GDM1 (cell line): ENCODE measurements around the gene GYPB.
A peak's percentile ranks its signal among the peaks of the same experiment; 100 is the strongest.
"Not testable (repeated sequence)": the region's sequence is repeated elsewhere in the genome, so short reads cannot be mapped to it uniquely, and the experiment has no call there.

Experiments used
- DNase-seq: peaks from one replicate; lab custom pipeline; 2025; lab: John Stamatoyannopoulos, UW

Gene GYPB

DNA sequence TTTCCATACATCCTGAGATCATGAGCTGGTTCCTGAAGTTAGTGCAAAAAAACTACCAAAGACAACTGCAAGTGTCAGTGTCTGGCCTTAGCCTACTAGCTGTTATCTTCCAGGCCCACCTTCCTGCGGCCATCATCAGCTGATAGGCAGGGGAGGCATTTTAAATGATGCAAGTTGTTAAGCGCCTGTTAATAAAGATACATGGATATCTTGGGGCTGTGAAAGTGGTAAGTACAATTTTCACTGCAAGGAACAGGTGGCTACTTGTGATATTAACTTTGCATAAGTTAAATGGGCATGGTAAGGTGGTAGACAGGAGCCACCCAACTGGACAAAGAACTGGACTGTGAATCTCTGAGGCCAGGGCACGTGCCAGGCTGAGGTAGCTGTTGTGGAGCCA is at the start of gene GYPB:
Gene GYPB, minus strand, starts transcription at position 104 of the 400 bp plus-strand sequence. Its CDS starts 93 bp downstream, at position 11.
- not testable (repeated sequence) for DNase-seq

DNA sequence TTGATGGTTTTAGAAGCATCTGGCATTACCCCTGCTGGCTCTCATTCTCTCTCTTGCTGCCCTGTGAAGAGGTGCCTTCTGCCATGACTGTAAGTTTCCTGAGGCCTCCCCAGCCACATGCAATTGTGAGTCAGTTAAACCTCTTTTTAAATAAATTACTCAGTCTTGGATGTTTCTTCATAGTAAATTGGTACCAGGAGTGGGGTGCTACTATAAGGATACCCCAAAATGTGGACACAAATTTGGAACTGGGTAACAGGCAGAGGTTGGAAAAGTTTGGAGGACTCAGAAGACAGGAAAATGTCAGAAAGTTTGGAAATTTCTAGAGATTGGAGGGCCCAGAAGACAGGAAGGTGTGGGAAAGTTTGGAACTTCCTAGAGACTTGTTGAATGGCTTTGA is 42.4 kb upstream of the GYPB start:
- DNase-seq: not testable (repeated sequence)

DNA sequence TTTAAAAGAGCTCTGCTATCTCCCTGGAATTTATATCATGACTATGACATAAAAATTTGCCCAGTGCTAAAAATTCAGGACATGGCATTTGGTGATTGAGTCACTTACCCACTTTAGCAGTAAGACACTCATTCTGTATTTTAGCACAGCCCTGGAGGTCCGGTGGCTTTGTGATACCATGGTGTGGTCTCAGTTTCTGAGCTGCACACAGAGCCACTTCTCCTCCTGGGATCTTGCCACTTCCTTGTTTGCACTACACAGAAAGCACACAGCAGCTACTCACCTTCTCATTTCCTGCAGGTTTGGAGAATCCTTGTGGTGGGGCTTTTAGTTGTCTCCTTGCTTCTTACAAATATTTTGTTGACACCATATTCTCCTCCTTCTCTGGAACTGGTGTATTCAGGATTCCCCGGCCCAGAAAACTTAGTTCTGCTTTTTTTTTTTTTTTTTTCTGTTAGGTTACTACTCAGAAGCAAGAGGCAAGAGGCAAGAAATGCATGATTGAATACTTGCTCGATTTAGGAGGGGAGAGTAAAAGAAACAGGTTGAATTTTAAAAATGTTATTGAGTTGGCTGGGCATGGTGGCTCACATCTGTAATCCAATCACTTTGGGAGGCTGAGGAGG is 41.2 kb upstream of the GYPB start:
- DNase-seq: peak; percentile 64

DNA sequence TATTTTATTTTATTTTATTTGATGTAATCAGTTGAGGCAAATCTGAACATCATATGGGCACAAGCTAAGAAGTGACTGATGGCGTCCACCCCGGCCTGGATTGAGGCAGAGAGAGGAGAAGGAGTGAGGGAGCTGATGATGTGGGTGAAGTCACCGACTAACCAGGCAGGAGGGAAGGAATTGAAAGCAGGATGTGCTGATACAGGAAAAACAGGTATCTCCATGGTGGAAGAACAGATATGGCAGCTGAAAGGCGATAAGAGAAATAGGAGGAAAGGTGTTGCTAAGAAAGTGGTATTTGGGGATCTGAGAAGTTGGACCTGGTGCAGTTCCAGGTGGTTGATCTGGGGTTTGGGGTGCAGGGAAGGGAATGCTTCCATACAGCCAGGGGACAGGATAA is 37.6 kb upstream of the GYPB start:
- DNase-seq: no peak

DNA sequence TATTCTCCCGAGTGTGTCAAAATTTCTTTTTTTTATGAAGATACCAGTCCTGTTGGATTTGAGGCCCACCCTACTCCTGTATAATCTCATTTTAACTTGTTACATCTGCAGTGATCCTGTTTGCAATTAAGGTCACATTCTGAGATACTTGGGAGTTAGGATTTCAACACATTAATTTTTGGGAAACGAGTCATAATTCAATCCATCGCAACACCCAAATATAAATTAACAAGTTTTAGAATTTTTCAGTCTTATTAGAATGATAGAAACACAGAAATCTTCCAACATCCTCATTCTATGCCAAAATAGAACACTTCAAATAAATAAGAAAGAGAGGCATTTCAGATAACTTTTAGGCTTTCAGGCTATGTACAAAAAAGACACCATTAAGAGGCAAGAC is 36.2 kb upstream of the GYPB start:
- DNase-seq: not testable (repeated sequence)

DNA sequence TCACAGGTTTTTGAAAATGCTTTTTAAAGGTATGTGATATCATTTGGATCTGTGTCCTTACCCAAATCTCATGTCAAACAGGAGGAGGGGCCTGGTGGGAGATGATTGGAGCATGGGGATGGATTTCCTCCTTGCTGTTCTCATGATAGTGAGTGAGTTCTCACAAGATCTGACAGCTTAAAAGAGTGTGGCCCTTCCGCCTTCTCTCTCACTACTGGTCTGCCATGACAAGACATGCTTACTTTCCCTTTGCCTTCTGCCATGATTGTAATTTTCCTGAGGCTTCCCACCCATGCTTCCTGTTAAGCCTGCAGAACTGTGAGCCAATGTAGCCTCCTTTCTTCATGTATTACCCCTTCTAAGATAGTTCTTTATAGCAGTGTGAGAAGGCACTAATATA is 32.3 kb upstream of the GYPB start:
- not testable (repeated sequence) for DNase-seq

DNA sequence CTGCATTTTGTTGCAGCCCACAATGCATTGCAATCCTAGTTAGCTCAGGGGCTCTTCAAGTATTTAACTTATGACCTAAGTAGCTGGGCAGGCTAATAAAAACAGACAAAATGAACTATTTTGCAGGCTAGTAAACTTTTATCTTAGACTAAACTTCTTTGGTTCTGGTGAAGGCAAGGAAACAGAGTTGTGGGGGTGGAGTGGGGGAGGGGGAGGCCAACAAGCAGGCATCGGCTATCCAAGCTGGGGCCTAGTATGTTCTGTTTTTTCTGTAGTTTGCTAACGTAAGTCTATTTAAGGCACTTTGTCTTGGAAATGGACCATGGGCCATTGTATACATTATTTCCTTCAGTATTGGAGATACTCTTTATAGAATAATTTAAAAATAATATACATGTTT is 31.5 kb upstream of the GYPB start:
- DNase-seq: not testable (repeated sequence)

DNA sequence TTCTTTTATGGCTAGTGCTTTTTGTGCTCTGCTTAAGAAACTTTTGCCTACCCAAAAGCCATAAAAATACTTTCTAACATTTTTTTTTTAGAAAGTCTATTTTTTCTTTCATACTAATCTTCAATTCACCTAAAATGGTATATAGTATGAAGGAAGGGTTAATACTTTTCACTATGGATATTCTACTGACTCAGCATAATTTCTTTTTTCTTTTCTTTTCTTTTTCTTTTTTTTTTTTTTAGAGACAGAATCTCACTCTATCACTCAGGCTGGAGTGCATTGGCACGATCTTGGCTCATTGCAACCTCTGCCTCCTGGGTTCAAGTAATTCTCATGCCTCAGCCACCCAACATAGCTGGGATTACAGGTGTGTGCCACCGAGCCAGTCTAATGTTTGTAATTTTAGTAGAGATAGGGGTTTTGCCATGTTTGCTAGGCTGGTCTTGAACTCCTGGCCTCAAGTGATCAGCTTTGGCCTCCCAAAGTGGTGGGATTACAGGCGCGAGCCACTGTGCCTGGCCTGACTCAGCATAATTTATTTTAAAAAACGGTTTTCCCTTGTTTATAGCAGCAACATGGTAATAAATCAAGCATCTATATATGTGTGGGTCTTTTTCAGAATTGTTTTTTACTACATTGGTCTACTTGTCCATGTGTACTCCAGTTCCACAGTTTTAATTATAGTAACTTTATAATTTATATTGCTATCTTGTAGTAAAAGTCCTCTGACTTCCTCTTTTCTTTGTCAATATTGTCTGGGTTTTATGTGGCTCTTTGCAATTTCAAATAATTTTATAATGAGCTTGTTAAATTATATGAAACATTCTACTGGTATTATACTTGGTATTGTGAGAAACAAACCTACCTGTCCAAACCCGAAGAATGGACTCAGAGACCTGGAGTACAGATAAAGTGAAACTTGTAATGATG is 30.6 kb upstream of the GYPB start:
- not testable (repeated sequence) for DNase-seq

DNA sequence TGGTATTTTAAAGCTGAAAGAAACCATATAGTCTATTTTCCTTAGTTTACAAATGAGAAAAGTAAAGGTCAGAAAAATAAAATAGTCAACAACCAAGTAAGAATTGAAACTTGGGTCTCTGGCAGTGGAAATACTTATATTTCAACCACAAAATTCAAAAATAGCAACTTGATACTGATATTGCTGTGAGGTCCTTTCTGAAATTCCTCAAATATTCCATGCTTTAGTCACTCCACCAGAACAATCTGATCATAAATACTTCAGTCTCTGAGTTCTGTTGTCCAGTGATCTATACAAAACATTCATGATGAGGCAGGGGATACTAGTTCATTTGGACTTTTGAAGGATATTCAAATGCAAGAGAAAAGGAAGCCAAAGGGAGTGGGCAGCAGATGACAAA is 25.8 kb upstream of the GYPB start:
- DNase-seq: not testable (repeated sequence)

DNA sequence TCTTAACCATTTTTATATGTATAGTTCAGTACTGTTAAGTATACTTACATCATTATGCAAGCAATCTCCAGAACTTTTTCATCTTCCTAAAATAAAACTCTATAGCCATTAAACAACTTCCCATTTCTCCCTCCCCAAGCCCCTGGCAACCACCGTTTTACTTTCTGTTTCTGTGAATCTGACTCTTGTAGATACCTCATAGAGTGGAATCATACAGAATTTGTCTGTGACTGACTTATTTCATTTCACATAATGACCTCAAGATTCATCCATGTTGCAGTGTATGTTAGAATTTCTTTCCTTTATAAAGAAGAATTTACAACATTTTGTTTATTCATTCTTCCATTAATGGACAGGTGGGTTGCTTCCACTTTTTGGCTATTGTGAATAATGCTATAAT is 13.4 kb upstream of the GYPB start:
- not testable (repeated sequence) for DNase-seq

DNA sequence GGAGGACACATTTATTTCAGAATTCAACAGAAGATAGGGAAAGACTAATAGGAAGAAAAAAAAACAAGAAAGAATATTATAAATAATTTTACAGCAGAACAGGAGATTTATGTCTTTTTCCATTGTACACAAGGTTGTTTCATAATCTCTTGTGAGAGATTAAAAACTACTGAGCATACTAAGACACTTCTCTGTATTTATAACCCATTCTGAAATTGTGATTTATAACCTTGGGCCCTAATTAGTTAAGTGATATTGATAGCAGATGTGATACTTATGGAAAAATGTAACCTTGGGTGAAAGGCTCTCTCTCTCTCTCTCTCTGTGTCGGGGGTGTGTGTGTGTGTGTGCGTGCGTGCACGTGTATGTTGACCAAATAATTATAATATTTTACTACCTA is 12.7 kb upstream of the GYPB start:
- DNase-seq: not testable (repeated sequence)

DNA sequence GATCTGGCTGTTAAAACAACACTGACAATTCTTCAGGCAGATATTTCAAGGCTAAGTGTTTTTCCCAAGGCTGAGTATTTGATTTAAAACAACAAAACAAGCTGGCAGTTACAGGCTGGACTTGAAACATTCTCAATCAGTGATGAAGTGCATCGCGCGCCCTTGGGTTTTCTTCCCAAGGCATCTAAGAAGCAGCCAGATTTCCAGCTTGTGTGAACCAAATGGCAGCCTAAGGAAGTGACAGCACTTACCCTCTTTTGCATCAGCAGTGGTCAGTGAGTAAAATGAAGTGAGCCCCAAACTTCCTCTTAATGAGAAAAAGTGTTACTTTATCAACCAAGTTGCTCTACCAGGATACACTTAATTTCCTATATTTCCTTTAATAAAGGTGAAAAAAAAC is 12.2 kb upstream of the GYPB start:
- not testable (repeated sequence) for DNase-seq

DNA sequence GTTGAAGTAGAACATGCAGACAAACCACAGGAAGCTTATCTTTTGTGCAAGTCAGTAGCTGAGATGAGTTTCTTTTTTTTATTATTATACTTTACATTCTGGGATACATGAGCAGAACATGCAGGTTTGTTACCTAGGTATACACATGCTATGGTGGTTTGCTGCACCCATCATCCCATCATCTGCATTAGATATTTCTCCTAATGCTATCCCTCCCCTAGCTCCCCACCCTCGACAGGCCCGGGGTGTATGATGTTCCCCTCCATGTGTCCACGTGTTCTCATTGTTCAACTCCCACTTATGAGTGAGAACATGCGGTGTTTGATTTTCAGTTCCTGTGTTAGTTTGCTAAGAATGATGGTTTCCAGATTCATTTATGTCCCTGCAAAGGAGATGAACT is 11.5 kb upstream of the GYPB start:
- not testable (repeated sequence) for DNase-seq

DNA sequence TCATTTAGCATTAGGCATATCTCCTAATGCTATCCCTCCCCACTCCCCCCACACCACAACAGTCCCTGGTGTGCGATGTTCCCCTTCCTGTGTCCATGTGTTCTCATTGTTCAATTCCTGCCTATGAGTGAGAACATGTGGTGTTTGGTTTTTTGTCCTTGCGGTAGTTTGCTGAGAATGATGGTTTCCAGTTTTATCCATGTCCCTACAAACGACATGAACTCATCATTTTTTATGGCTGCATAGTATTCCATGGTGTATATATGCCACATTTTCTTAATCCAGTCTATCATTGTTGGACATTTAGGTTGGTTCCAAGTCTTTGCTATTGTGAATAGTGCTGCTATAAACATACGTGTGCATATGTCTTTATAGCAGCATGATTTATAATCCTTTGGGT is 7.5 kb upstream of the GYPB start:
- DNase-seq: not testable (repeated sequence)

DNA sequence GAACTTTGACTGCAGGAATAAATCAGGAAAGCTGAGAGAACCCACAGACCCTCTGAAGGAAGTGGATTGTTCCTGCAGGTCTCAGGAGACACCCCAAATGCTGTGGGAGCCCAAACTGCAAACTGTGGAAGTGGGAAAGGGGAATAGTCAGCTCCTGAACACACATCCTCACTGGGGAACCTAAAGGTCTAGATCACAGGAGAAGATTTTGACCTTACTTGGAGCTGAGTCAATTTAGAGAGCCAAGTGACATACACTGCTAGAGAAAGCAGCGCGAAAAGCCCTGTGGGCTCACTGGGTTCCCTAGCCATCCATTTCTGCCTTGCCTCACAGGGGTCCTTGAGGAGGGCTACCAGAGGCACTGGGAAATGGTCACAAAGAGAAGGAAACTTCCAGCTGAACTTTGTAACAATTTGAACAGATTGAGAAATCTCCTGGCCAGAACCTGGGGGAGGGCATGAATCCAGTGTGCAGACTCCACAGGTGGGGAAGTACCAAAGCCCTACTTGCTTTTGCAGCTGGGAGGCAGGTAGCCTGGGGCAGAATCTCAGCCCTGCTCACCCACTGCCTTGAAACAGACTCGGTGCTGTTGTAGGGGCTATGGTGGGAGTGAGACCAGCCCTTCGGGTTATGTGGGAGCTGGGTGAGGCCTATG is 5.3 kb upstream of the GYPB start:
- not testable (repeated sequence) for DNase-seq

DNA sequence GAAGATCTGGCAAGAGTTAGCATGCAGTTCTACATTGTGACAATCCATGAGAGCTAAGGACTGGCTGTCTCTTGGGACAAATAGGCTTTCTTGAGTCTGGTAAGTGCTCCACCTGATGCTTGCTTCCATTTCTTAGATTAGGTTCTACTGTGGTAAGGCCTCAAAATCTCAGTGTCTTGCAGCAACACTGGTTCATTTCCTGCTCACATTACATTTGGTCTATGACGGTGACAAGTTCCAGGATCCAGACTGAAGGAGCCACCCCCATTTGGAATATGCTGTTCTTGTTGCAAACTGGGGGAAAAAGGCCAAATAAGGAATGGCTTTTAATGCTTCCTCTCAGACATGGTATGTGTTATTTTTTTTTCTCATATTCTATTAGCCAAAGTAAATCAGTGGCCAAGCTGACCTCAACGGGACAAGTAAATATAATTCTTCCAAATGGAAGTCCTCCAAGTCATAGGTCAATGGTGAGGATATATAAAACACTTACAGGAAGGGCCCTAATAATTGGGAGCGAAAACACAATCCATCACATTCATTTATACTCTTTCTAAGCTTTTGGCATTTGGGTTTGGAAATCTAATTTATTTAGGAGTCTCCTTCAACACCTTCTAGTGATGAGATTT is 3.7 kb upstream of the GYPB start:
- DNase-seq: not testable (repeated sequence)

DNA sequence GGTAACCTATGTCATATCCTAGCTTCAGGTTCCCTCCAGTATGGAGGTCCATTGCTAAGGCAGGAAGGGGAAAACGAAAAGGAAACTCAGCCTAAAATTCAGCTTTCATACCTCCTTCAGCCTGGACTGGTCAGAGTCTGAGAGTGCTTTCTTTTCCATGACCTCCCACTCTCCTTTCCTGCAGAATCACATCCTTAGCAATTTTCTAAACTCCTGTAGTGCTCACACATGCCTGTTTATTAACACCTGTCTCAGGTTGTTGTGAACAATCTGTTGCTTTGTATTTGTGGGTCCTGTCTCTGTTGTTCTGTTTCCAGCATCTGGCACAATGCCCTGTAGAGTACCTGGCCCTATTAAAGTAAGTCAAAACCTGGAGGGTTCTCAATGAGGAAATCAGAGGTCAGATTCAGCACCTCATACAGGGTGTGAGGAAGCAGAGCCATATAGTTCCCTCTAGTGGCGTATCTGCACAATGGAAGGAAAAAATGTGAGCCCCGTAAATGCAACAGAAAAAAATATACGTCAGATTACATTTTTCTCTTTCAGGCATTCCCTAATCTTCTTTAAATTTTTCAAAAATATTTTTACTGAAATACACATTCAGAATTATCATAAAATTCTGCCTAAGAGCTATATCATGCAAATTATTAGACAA is 2.3 kb upstream of the GYPB start:
- peak; percentile 41 for DNase-seq

DNA sequence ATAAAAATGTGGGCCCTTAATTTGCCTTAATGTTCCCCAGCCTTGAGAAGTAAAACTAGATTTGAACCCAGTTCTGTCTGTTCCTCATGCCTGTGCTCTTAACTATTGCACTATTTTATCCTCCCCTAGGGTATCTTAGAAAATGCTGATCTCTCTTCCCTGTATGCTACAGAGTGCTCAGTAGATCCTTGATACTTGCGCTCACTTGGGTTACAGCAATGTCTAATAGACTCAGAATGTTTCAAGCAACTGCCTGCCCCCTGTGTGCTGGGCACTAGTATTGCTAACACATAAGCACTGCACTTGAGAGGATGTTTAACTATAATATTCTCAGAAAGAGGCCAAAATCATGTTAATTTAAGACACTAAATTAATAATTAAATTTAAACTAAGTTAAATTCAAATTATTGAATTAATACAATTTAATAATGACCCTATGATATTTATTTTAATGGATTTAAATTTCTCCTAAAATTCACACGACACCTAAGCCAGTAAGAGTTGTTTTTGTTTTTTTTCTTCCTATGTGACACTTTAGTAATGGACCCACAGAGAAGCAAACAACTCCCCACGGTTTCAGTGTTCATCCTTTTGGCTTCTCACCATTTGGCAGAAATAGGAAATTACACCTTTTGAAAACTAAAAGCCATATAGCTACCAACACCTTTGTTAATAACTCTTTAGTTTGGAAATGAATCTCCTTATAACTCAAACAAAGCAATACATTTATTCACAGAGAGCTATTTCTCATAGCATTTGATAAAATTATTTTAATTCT is 768 bp downstream of the GYPB start:
- peak; percentile 26 for DNase-seq

DNA sequence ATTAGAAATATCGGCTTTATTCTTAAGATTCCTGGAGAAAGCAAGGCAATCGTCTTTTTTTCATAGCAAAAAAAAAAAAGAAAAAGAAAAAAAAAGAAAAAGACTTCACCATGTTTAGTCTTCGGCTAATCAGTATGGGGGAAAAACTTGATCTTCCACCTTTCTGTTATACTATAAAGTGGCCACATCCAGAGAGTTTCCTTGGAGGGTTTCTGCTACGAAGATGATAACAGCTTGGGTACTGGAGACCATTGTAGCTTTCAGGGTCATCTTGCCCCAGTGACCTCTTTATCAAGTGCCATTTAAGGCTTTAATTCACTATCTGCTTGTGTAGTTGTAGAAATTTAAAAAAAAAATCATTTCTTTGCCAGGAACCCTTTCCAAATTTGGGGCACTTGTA is 1.9 kb downstream of the GYPB start:
- DNase-seq: not testable (repeated sequence)

DNA sequence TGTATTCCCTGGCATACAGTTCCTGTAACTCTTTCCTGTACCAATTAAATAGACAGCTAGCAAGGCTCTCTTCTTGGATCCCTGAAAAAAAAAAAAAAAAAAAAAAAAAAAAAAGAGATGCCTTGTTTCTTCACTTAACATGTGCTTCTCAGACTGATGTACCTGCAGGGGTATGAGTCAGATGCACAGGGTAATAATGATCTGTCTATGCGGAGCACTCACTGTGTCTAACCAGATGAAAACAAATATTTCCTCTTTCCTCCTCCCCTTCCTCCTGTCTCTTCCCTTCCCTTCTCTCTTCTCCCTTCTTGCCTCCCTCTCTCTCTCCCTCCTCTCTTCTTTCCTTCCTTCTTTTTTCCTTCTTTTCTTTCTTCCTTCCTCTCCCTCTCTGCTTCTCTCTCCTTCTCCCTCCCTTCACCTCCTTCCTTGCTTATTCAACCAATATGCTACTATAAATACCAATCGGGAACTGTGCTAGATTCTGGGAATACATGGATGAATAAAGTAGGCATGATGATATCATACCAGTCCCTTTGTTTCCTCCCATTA is 3.0 kb downstream of the GYPB start:
- not testable (repeated sequence) for DNase-seq

DNA sequence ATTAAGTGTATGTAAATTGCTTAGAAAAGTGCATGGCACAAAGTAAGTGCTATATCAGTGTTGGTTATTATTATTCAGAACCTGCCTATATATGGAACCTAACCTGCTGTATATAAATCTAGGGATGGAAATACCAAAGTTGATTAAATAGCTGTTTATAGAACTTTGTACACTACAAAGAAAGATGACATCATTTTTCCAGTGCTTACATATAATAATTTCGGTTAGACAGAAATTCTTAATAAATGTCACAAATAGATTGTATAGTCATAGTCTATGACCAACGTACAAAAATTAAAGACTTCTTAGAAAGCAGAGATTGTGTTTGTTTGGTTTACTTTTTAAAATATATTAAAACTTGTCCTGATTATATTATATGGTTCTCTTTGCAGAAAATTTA is 4.4 kb downstream of the GYPB start:
- DNase-seq: no peak
